SK-N-MC (cell line): ENCODE results near the gene GAS2.

Source experiments
- EZH2 ChIP-seq: fragments of 200-600 bp; sonication (generic); IDR thresholded peaks from one replicate; pipeline ENCODE4 v1.6.1; 2017; ENCODE audit warnings: antibody characterized with exemption
- FOXP2 ChIP-seq: optimal IDR thresholded peaks from 2 replicates; pipeline ENCODE3; 2011; ENCODE audit warnings: mild to moderate bottlenecking, moderate library complexity; ENCODE audit not compliant: insufficient read depth; ENCODE audit errors: extremely low read length, control extremely low read depth
- POLR2AphosphoS5 ChIP-seq: IDR thresholded peaks from 2 replicates; pipeline ENCODE4 v1.6.1; 2012; ENCODE audit warnings: mild to moderate bottlenecking, low read depth, low read length, borderline replicate concordance

- no peak for TF ChIP-seq EZH2
- TF ChIP-seq POLR2AphosphoS5: no peak
- no peak for TF ChIP-seq FOXP2
These were observed 23.8 kb downstream of the GAS2 start for GRCh38 chr11:22690257-22690656.
